H9 (cell line): ENCODE data around the gene RHOC. TPM values are rescaled to one million over a fixed set of nuclear protein-coding genes. Genes with fewer than 3 reads are reported as not detected.
A peak's percentile ranks its signal among the peaks of the same experiment; 100 is the strongest.

ENCODE experiments used
- DNase-seq: peaks from one replicate; pipeline ENCODE4 v3.0.0-alpha.2; 2017
- H2AFZ ChIP-seq: one replicate; pipeline ENCODE4 v1.6.1; 2013; ENCODE audit warnings: mild to moderate bottlenecking, low read length, control low read depth, moderate library complexity
- H2AK5ac ChIP-seq: 2 replicates; pipeline ENCODE4 v1.6.1; 2013; ENCODE audit warnings: low read length, control low read depth, mixed read lengths; ENCODE audit not compliant: insufficient read length
- H2BK120ac ChIP-seq: one replicate; pipeline ENCODE4 v1.6.1; 2013; ENCODE audit warnings: low read depth, mild to moderate bottlenecking, low read length, control low read depth, inconsistent platforms; ENCODE audit not compliant: poor library complexity, severe bottlenecking
- H2BK12ac ChIP-seq: 2 replicates; pipeline ENCODE4 v1.6.1; 2013; ENCODE audit warnings: low read length, control low read depth, mixed read lengths, low read depth; ENCODE audit not compliant: insufficient read length
- H2BK15ac ChIP-seq: 2 replicates; pipeline ENCODE4 v1.6.1; 2013; ENCODE audit warnings: low read depth, low read length, control low read depth
- H2BK20ac ChIP-seq: one replicate; pipeline ENCODE4 v1.6.1; 2013; ENCODE audit warnings: low read depth, mild to moderate bottlenecking, low read length, control low read depth, inconsistent platforms; ENCODE audit not compliant: poor library complexity, severe bottlenecking
- H2BK5ac ChIP-seq: 2 replicates; pipeline ENCODE4 v1.6.1; 2013; ENCODE audit warnings: low read length, control low read depth, mixed read lengths; ENCODE audit not compliant: insufficient read length
- H3K14ac ChIP-seq: 2 replicates; pipeline ENCODE4 v1.6.1; 2013; ENCODE audit warnings: low read length, control low read depth; ENCODE audit not compliant: insufficient read depth
- H3K18ac ChIP-seq: 2 replicates; pipeline ENCODE4 v1.6.1; 2013; ENCODE audit warnings: low read depth, mild to moderate bottlenecking, mixed read lengths, low read length, control low read depth; ENCODE audit not compliant: insufficient read length
- H3K23ac ChIP-seq: 2 replicates; pipeline ENCODE4 v1.6.1; 2013; ENCODE audit warnings: low read length, control low read depth, mixed read lengths, low read depth; ENCODE audit not compliant: insufficient read length
- H3K23me2 ChIP-seq: 2 replicates; pipeline ENCODE4 v1.6.1; 2013; ENCODE audit warnings: low read depth, mild to moderate bottlenecking, mixed read lengths, low read length, control low read depth; ENCODE audit not compliant: insufficient read length, poor library complexity, severe bottlenecking
- H3K27ac ChIP-seq: 2 replicates; pipeline ENCODE4 v1.5.1; 2013; ENCODE audit warnings: low read length, control low read depth, mixed read lengths, low read depth; ENCODE audit not compliant: insufficient read length
- H3K27me3 ChIP-seq: 2 replicates; pipeline ENCODE4 v1.6.1; 2013; ENCODE audit warnings: low read length, control low read depth, inconsistent platforms; ENCODE audit not compliant: insufficient read depth
- H3K4ac ChIP-seq: 2 replicates; pipeline ENCODE4 v1.6.1; 2013; ENCODE audit warnings: low read depth, mild to moderate bottlenecking, control low read depth, inconsistent platforms, low read length, moderate library complexity
- H3K4me1 ChIP-seq: 2 replicates; pipeline ENCODE4 v1.6.1; 2013; ENCODE audit warnings: low read length, control low read depth, inconsistent platforms; ENCODE audit not compliant: insufficient read depth
- H3K4me2 ChIP-seq: 2 replicates; pipeline ENCODE4 v1.6.1; 2013; ENCODE audit warnings: low read length, control low read depth, mixed read lengths; ENCODE audit not compliant: insufficient read length, insufficient read depth
- H3K56ac ChIP-seq: 2 replicates; pipeline ENCODE4 v1.6.1; 2013; ENCODE audit warnings: low read depth, mild to moderate bottlenecking, mixed read lengths, low read length, control low read depth; ENCODE audit not compliant: insufficient read length
- H3K79me1 ChIP-seq: 2 replicates; pipeline ENCODE4 v1.6.1; 2013; ENCODE audit warnings: low read depth, mild to moderate bottlenecking, moderate library complexity, low read length, control low read depth, inconsistent platforms; ENCODE audit not compliant: insufficient read depth, poor library complexity, severe bottlenecking
- H3K79me2 ChIP-seq: 2 replicates; pipeline ENCODE4 v1.6.1; 2013; ENCODE audit warnings: low read length, control low read depth, inconsistent platforms; ENCODE audit not compliant: insufficient read depth
- H3K9ac ChIP-seq: 2 replicates; pipeline ENCODE4 v1.6.1; 2013; ENCODE audit warnings: low read length, control low read depth, mixed read lengths; ENCODE audit not compliant: insufficient read length; ENCODE audit errors: extremely low read depth
- H3K9me3 ChIP-seq: one replicate; pipeline ENCODE4 v1.6.1; 2013; ENCODE audit warnings: low read depth, low read length, inconsistent platforms; ENCODE audit not compliant: control insufficient read depth
- H3T11ph ChIP-seq: one replicate; pipeline ENCODE4 v1.6.1; 2013; ENCODE audit warnings: mild to moderate bottlenecking, low read length, control low read depth, inconsistent platforms
- H4K20me1 ChIP-seq: one replicate; pipeline ENCODE4 v1.6.1; 2013; ENCODE audit not compliant: control insufficient read depth, insufficient read length, insufficient read depth
- H4K5ac ChIP-seq: 2 replicates; pipeline ENCODE4 v1.6.1; 2013; ENCODE audit warnings: low read depth, mild to moderate bottlenecking, mixed read lengths, low read length, control low read depth; ENCODE audit not compliant: insufficient read length
- H4K8ac ChIP-seq: replicated peaks from 2 replicates; pipeline ENCODE4 v1.6.1; 2013; ENCODE audit warnings: low read length, control low read depth, mixed read lengths, low read depth; ENCODE audit not compliant: insufficient read length
- H4K91ac ChIP-seq: 2 replicates; pipeline ENCODE4 v1.6.1; 2013; ENCODE audit warnings: low read depth, mild to moderate bottlenecking, moderate library complexity, mixed read lengths, low read length, control low read depth; ENCODE audit not compliant: insufficient read length
- H3K27ac Mint-ChIP-seq, 3 experiments: 2 replicates in 2 of 3; 3 replicates in 1 of 3; pipeline ENCODE4 v1.8.0; 2020 to 2021; ENCODE audit warnings: mixed read lengths in 3 of 3, mild to moderate bottlenecking in 1 of 3, moderate library complexity in 1 of 3
- H3K27me3 Mint-ChIP-seq: 2 replicates; pipeline ENCODE4 v1.8.0; 2021; ENCODE audit warnings: low read depth, mild to moderate bottlenecking, moderate library complexity, mixed read lengths
- H3K36me3 Mint-ChIP-seq, 3 experiments: 2 replicates in 2 of 3; 3 replicates in 1 of 3; pipeline ENCODE4 v1.8.0; 2020 to 2021; ENCODE audit warnings: low read depth in 3 of 3, mixed read lengths in 3 of 3; ENCODE audit not compliant: insufficient read depth in 1 of 3
- H3K4me1 Mint-ChIP-seq, 2 experiments: 2 replicates each; pipeline ENCODE4 v1.8.0; 2020; ENCODE audit warnings: mixed read lengths in 2 of 2
- H3K4me3 Mint-ChIP-seq, 2 experiments: 2 replicates in 1 of 2; 3 replicates in 1 of 2; pipeline ENCODE4 v1.8.0; 2020 to 2021; ENCODE audit warnings: mild to moderate bottlenecking in 2 of 2, mixed read lengths in 2 of 2, moderate library complexity in 1 of 2
- H3K9me3 Mint-ChIP-seq, 2 experiments: 2 replicates in 1 of 2; 3 replicates in 1 of 2; pipeline ENCODE4 v1.8.0; 2020; ENCODE audit warnings: mild to moderate bottlenecking in 2 of 2, mixed read lengths in 2 of 2, moderate library complexity in 1 of 2
- WGBS: extraction: QIAGEN DNeasy Blood & Tissue Kit; methylation state at CpG from one replicate; pipeline ENCODE4 v1.1.7; 2013; ENCODE audit warnings: missing lambda C conversion rate, low lambda C conversion rate, mixed read lengths; ENCODE audit not compliant: insufficient read length; ENCODE audit errors: extremely low coverage; 5-methylcytosine and 5-hydroxymethylcytosine counted together
- total RNA-seq: library from RNA; stranded (reverse); gene quantifications from 2 replicates; pipeline ENCODE4 v1.2.1, GENCODE V29; 2021
- TF ChIP-seq, protein P1 (sequence below): fragments of 200-600 bp; sonication (generic); conservative IDR thresholded peaks from 3 replicates; pipeline ENCODE4 v1.8.0; 2021; ENCODE audit warnings: antibody characterized with exemption, mild to moderate bottlenecking

Gene RHOC
- total RNA-seq, 1 experiment from 2014 or later: 68.9 TPM

DNA sequence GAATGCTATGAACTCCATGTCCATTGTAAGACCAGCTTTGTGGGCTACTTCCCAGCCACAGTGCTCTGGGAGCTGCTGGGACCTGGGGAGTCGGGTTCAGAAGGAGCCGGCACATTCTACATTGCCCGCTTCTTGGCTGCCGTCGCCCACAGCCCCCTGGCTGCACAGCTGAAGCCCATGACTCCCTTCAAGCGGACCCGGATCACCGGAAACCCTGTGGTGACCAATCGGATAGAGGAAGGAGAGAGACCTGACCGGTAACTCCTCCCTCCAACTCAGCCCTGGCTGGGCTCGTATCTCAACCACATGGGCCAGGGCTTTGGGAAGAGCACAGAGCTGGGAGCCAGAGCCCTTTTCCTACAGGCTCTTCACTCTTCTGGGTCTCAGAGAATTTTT lies 17.1 kb downstream of the RHOC start:
- no peak overlapping the region for H3K56ac ChIP-seq
- no peak overlapping the region for H2BK15ac ChIP-seq
- Mint-ChIP-seq H3K36me3 (peaks cover 17 to 44% (median 44%) of the 10 kb centered on the region in 3 experiments; a peak in 6 of 7 replicates), H3K27me3 (no peaks in the 10 kb centered on the region), H3K4me1 (peaks cover 12 to 13% of the 10 kb centered on the region in 2 experiments), H3K27ac (0 out of 7 replicates have a peak overlapping the region, but pooled peaks of 1 of the 3 experiments have one; percentile 15), H3K9me3 (no peaks in the 10 kb centered on the region), H3K4me3 (no peak overlapping the region)
- H3K23ac ChIP-seq: no peak overlapping the region
- no peak overlapping the region for H3K14ac ChIP-seq
- H3K18ac ChIP-seq: no peak overlapping the region
- no peak overlapping the region for H2BK20ac ChIP-seq
- TF ChIP-seq, protein P1, sequence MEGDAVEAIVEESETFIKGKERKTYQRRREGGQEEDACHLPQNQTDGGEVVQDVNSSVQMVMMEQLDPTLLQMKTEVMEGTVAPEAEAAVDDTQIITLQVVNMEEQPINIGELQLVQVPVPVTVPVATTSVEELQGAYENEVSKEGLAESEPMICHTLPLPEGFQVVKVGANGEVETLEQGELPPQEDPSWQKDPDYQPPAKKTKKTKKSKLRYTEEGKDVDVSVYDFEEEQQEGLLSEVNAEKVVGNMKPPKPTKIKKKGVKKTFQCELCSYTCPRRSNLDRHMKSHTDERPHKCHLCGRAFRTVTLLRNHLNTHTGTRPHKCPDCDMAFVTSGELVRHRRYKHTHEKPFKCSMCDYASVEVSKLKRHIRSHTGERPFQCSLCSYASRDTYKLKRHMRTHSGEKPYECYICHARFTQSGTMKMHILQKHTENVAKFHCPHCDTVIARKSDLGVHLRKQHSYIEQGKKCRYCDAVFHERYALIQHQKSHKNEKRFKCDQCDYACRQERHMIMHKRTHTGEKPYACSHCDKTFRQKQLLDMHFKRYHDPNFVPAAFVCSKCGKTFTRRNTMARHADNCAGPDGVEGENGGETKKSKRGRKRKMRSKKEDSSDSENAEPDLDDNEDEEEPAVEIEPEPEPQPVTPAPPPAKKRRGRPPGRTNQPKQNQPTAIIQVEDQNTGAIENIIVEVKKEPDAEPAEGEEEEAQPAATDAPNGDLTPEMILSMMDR: no peak
- H3T11ph ChIP-seq: no peak overlapping the region
- H4K20me1 ChIP-seq: no peaks in the 10 kb centered on the region
- no peak overlapping the region for H2BK5ac ChIP-seq
- no peak overlapping the region for H3K27ac ChIP-seq
- H3K79me2 ChIP-seq: no peaks in the 10 kb centered on the region
- no peak overlapping the region for H2AFZ ChIP-seq
- H4K5ac ChIP-seq: no peak overlapping the region
- H2BK120ac ChIP-seq: no peak overlapping the region
- H3K4ac ChIP-seq: no peak overlapping the region
- no peaks in the 10 kb centered on the region for H3K9me3 ChIP-seq
- no peak overlapping the region for H4K91ac ChIP-seq
- no peaks in the 10 kb centered on the region for H3K79me1 ChIP-seq
- H3K4me1 ChIP-seq: no peaks in the 10 kb centered on the region
- no peaks in the 10 kb centered on the region for H3K23me2 ChIP-seq
- H2AK5ac ChIP-seq: no peak overlapping the region
- H4K8ac ChIP-seq: no peak overlapping the region
- no peak overlapping the region for H2BK12ac ChIP-seq
- no CpG with 5 or more reads among the region's 11 CpGs for WGBS
- no peak overlapping the region for H3K4me2 ChIP-seq
- H3K27me3 ChIP-seq: no peaks in the 10 kb centered on the region
- DNase-seq: no peak
- H3K9ac ChIP-seq: no peak overlapping the region
